IMR-90 (cell line): Measurements from ENCODE around the gene ICAM1. TPM values are rescaled to one million over a fixed set of nuclear protein-coding genes. Genes with fewer than 3 reads are reported as not detected.

Experiments
- ATAC-seq: fragments of 200-7000 bp; cut with Tn5 transposase; 2 replicates; pipeline ENCODE4 v1.9.1; 2020; ENCODE audit warnings: low read depth, mild to moderate bottlenecking, moderate library complexity
- BruUV-seq: library from RNA; stranded (reverse); fragments of 400-500 nt; replicated peaks from 2 replicates; lab custom pipeline; 2021; lab: Mats Ljungman, UMichigan
- CTCF ChIA-PET: fragments of 300-600 bp; formaldehyde crosslinking; extraction: SDS; loops from one replicate; lab custom pipeline; 2021; ENCODE audit warnings: antibody characterized with exemption; lab: Yijun Ruan, JAX
- POLR2A ChIA-PET: fragments of 300-600 bp; sonication (Branson Sonifier 250); formaldehyde crosslinking; loops from one replicate; lab custom pipeline; 2022; ENCODE audit warnings: antibody characterized with exemption; ENCODE audit not compliant: unreplicated experiment; lab: Charles Lee
- DNase-seq: peaks from one replicate; pipeline ENCODE4 v3.0.0; 2013
- H2AFZ ChIP-seq: replicated peaks from 2 replicates; pipeline ENCODE3; 2013; ENCODE audit warnings: low read length, mild to moderate bottlenecking; ENCODE audit not compliant: poor library complexity
- H2AK5ac ChIP-seq: 2 replicates; pipeline ENCODE4 v1.6.1; 2013; ENCODE audit warnings: low read depth, low read length, inconsistent platforms
- H2AK9ac ChIP-seq: replicated peaks from 2 replicates; pipeline ENCODE3; 2013; ENCODE audit warnings: mild to moderate bottlenecking, low read depth, low read length, moderate library complexity; ENCODE audit not compliant: poor library complexity
- H2BK120ac ChIP-seq: 2 replicates; pipeline ENCODE4 v1.6.1; 2013; ENCODE audit warnings: low read depth, low read length, inconsistent platforms
- H2BK15ac ChIP-seq: 3 replicates; pipeline ENCODE4 v1.6.1; 2013; ENCODE audit warnings: low read depth, low read length, inconsistent platforms
- H2BK20ac ChIP-seq: 2 replicates; pipeline ENCODE4 v1.6.1; 2013; ENCODE audit warnings: low read depth, mild to moderate bottlenecking, inconsistent platforms, low read length, moderate library complexity
- H2BK5ac ChIP-seq: 2 replicates; pipeline ENCODE4 v1.6.1; 2013; ENCODE audit warnings: mild to moderate bottlenecking, low read depth, low read length, inconsistent platforms; ENCODE audit not compliant: poor library complexity, severe bottlenecking
- H3K14ac ChIP-seq: replicated peaks from 2 replicates; pipeline ENCODE4 v1.6.1; 2013; ENCODE audit warnings: low read depth, low read length, inconsistent platforms
- H3K18ac ChIP-seq: 2 replicates; pipeline ENCODE4 v1.6.1; 2013; ENCODE audit warnings: low read depth, low read length, control low read depth
- H3K23ac ChIP-seq: 2 replicates; pipeline ENCODE4 v1.6.1; 2013; ENCODE audit warnings: low read depth, low read length, inconsistent platforms
- H3K27ac ChIP-seq: 2 replicates; pipeline ENCODE4 v1.5.1; 2013; ENCODE audit warnings: mild to moderate bottlenecking, control low read depth, low read length; ENCODE audit not compliant: insufficient read depth
- H3K27me3 ChIP-seq: 2 replicates; pipeline ENCODE4 v1.6.1; 2013; ENCODE audit warnings: low read length; ENCODE audit not compliant: control insufficient read depth, insufficient read depth
- H3K36me3 ChIP-seq: 2 replicates; pipeline ENCODE4 v1.6.1; 2013; ENCODE audit warnings: low read length, mixed read lengths; ENCODE audit not compliant: control insufficient read depth, insufficient read depth
- H3K4ac ChIP-seq: 2 replicates; pipeline ENCODE4 v1.6.1; 2013; ENCODE audit warnings: low read depth, low read length, inconsistent platforms
- H3K4me1 ChIP-seq: 2 replicates; pipeline ENCODE4 v1.6.1; 2013; ENCODE audit warnings: low read length, mixed read lengths; ENCODE audit not compliant: control insufficient read depth, insufficient read depth
- H3K4me2 ChIP-seq: 2 replicates; pipeline ENCODE4 v1.6.1; 2013; ENCODE audit warnings: low read depth, mild to moderate bottlenecking, control low read depth, low read length, moderate library complexity
- H3K4me3 ChIP-seq: 2 replicates; pipeline ENCODE4 v1.5.1; 2013; ENCODE audit warnings: low read depth, mild to moderate bottlenecking, control low read depth, low read length, moderate library complexity; ENCODE audit not compliant: insufficient read depth
- H3K56ac ChIP-seq: 2 replicates; pipeline ENCODE4 v1.6.1; 2013; ENCODE audit warnings: low read length, inconsistent platforms; ENCODE audit not compliant: insufficient read depth; ENCODE audit errors: extremely low read depth
- H3K79me1 ChIP-seq, 2 experiments: 2 replicates each; pipeline ENCODE4 v1.6.1; 2013; ENCODE audit warnings: low read length in 2 of 2, inconsistent platforms in 1 of 2, low read depth in 1 of 2
- H3K9ac ChIP-seq: 2 replicates; pipeline ENCODE4 v1.6.1; 2013; ENCODE audit warnings: low read depth, low read length, control low read depth
- H3K9me1 ChIP-seq: 2 replicates; pipeline ENCODE4 v1.6.1; 2013; ENCODE audit warnings: low read length, inconsistent platforms; ENCODE audit not compliant: insufficient read depth
- H3K9me3 ChIP-seq: 2 replicates; pipeline ENCODE4 v1.6.1; 2013; ENCODE audit warnings: low read length; ENCODE audit not compliant: control insufficient read depth, insufficient read depth
- H4K20me1 ChIP-seq: 2 replicates; pipeline ENCODE4 v1.6.1; 2013; ENCODE audit warnings: low read length, inconsistent platforms; ENCODE audit not compliant: insufficient read depth
- H4K5ac ChIP-seq: 2 replicates; pipeline ENCODE4 v1.6.1; 2013; ENCODE audit warnings: mild to moderate bottlenecking, low read depth, low read length, control low read depth
- H4K8ac ChIP-seq, 2 experiments: 2 replicates each; pipeline ENCODE4 v1.6.1; 2013; ENCODE audit warnings: low read depth in 2 of 2, low read length in 2 of 2, control low read depth in 1 of 2, inconsistent platforms in 1 of 2
- H4K91ac ChIP-seq: 2 replicates; pipeline ENCODE4 v1.6.1; 2013; ENCODE audit warnings: low read depth, low read length, inconsistent platforms; ENCODE audit not compliant: insufficient read depth
- ELK1 ChIP-seq: fragments of 150-350 bp; IDR thresholded peaks from 2 replicates; pipeline ENCODE4 v1.6.1; 2016; ENCODE audit warnings: low read depth, mild to moderate bottlenecking, low read length, moderate library complexity, borderline replicate concordance
- USF2 ChIP-seq: fragments of 150-350 bp; IDR thresholded peaks from 2 replicates; pipeline ENCODE4 v1.6.1; 2017; ENCODE audit warnings: mild to moderate bottlenecking, antibody characterized with exemption, low read length, low read depth
- WGBS, 2 experiments: methylation state at CpG; one replicate each; pipeline versions ENCODE4 v1.1.5 to v1.1.7; 2013; ENCODE audit warnings: missing lambda C conversion rate in 2 of 2; ENCODE audit not compliant: insufficient read length in 1 of 2; ENCODE audit errors: extremely low coverage in 2 of 2; 5-methylcytosine and 5-hydroxymethylcytosine counted together
- dilution Hi-C: fragments of 300-500 bp; cut with HindIII; formaldehyde crosslinking; loops from one replicate; pipeline ENCODE4 v1.14.3; 2018; ENCODE audit warnings: low sequenced_read_pairs; ENCODE audit not compliant: unreplicated experiment
- in situ Hi-C: fragments of 300-500 bp; cut with MboI; formaldehyde crosslinking; loops from 3 replicates; pipeline ENCODE4 v1.14.3; 2019; ENCODE audit warnings: low sequenced_read_pairs, inconsistent platforms, mixed read lengths
- intact Hi-C: fragments of 100-400 bp; cut with micrococcal nuclease; formaldehyde crosslinking; loops from 2 replicates; pipeline ENCODE4 v1.10.0; 2022
- polyA plus RNA-seq, 3 experiments: library from polyadenylated mRNA; depleted of rRNA; stranded (reverse); fragments of >200 nt; gene quantifications; 2 replicates each; pipeline ENCODE4 v1.2.3, GENCODE V29; 2012; ENCODE audit warnings: low replicate concordance in 1 of 3
- total RNA-seq: library from RNA; depleted of rRNA; stranded (reverse); fragments of >200 nt; gene quantifications from 2 replicates; pipeline ENCODE4 v1.2.3, GENCODE V29; 2012

Gene ICAM1
- total and polyA plus RNA-seq, 2 of the 4 experiments (the other 2 are of a cell fraction), result 10.6 to 19.1 TPM

- Histone ChIP-seq H4K91ac (no peak overlapping the region), H3K18ac (no peak overlapping the region), H2BK5ac (no peak overlapping the region), H3K56ac (no peak overlapping the region), H2BK15ac (no peak overlapping the region), H3K79me1 (peaks cover 0 to 6% of the 10 kb centered on the region in 2 experiments; a peak in 1 of 4 replicates), H2BK120ac (no peak overlapping the region), H4K5ac (no peak overlapping the region), H3K4me3 (no peak overlapping the region), H3K23ac (no peak overlapping the region), H3K14ac (no peak overlapping the region), H4K20me1 (no peaks in the 10 kb centered on the region), H3K36me3 (no peaks in the 10 kb centered on the region), H3K4me1 (peaks cover 2% of the 10 kb centered on the region; the same call in 1 of the 2 replicates), H3K9me3 (no peaks in the 10 kb centered on the region), H4K8ac (no peak overlapping the region), H2BK20ac (no peak overlapping the region), H3K4me2 (no peak overlapping the region), H3K4ac (no peak overlapping the region), H2AFZ (no peak overlapping the region), H3K27me3 (no peaks in the 10 kb centered on the region), H3K9me1 (peaks cover 3% of the 10 kb centered on the region; the same call in 1 of the 2 replicates), H2AK5ac (no peak overlapping the region), H2AK9ac (no peak overlapping the region), H3K27ac (no peak overlapping the region), H3K9ac (no peak overlapping the region)
- in situ Hi-C loops, result loop anchor here (10.0 kb wide), 1 partner anchor 302 kb away; no protein-coding TSS in a partner anchor
- CTCF ChIA-PET, result no interaction called here
- DNase-seq, result no peak
- TF ChIP-seq USF2 (no peak), ELK1 (no peak)
- intact Hi-C loops, result no loop called here
- dilution Hi-C loops, result no loop called here
- 92% methylated on average over 2 of the region's 6 CpGs; no CpG with 5 or more reads in 1 of the 2 experiments for WGBS, 2 experiments
- no TSS peak for BruUV-seq
- no peak for ATAC-seq
- POLR2A ChIA-PET, result no interaction called here
Measured at GRCh38 chr19:10246511-10246910, 24.4 kb upstream of the ICAM1 start.
